Lower lobe of right lung (tissue), 2 donors: ENCODE measurements around the gene PRKCG. TPM values are rescaled to one million over a fixed set of nuclear protein-coding genes. Genes with fewer than 3 reads are reported as not detected.
"Not testable (repeated sequence)": the region's sequence is repeated elsewhere in the genome, so short reads cannot be mapped to it uniquely, and the experiment has no call there.

Source experiments
- ATAC-seq, 2 donors: fragments of 200-7000 bp; cut with Tn5 transposase; one replicate each; pipeline ENCODE4 v1.9.1; 2020 to 2022; ENCODE audit warnings: mild to moderate bottlenecking in 2 of 2, moderate library complexity in 2 of 2
- DNase-seq: peaks from one replicate; pipeline ENCODE4 v3.0.0-alpha.2; 2020
- H3K27ac ChIP-seq: fragments of 200-600 bp; one replicate; pipeline ENCODE4 v1.8.0; 2022
- H3K27me3 ChIP-seq: fragments of 200-600 bp; one replicate; pipeline ENCODE4 v1.8.0; 2022; ENCODE audit warnings: low read depth
- H3K36me3 ChIP-seq: fragments of 200-600 bp; one replicate; pipeline ENCODE4 v1.8.0; 2022; ENCODE audit warnings: mild to moderate bottlenecking
- H3K4me1 ChIP-seq: fragments of 200-600 bp; one replicate; pipeline ENCODE4 v1.8.0; 2022
- H3K4me3 ChIP-seq: fragments of 200-600 bp; one replicate; pipeline ENCODE4 v1.8.0; 2022; ENCODE audit warnings: mild to moderate bottlenecking
- H3K9me3 ChIP-seq: fragments of 200-600 bp; one replicate; pipeline ENCODE4 v1.8.0; 2022
- intact Hi-C: fragments of 100-400 bp; cut with DNase I; formaldehyde crosslinking; loops from one replicate; pipeline ENCODE4 v1.11.0; 2022
- total RNA-seq: library from RNA; stranded (reverse); fragmentation: NEBNext Ultra II Directional; extraction: Animal tissue kit (Norgen Biotek cat#: 25700); gene quantifications from one replicate; pipeline ENCODE4 v1.2.1, GENCODE V29; 2021
- TF ChIP-seq, protein P1 (sequence below): fragments of 200-600 bp; IDR thresholded peaks from one replicate; pipeline ENCODE4 v1.8.0; 2022; ENCODE audit warnings: antibody characterized with exemption, mild to moderate bottlenecking
- donor health status: DM: no; HTN: yes; CAD: no; lungs with severe emphysema.

Gene PRKCG
- total RNA-seq, 1 donor from 2014 or later, result not detected

- Histone ChIP-seq H3K36me3 (no peaks in the 10 kb centered on the region), H3K4me1 (no peaks in the 10 kb centered on the region), H3K4me3 (no peak overlapping the region), H3K9me3 (no peaks in the 10 kb centered on the region), H3K27ac (no peak overlapping the region), H3K27me3 (peaks cover 43% of the 10 kb centered on the region)
- intact Hi-C loops, result no loop called here
- no peak for ATAC-seq
- DNase-seq, result no peak
- TF ChIP-seq, protein P1, sequence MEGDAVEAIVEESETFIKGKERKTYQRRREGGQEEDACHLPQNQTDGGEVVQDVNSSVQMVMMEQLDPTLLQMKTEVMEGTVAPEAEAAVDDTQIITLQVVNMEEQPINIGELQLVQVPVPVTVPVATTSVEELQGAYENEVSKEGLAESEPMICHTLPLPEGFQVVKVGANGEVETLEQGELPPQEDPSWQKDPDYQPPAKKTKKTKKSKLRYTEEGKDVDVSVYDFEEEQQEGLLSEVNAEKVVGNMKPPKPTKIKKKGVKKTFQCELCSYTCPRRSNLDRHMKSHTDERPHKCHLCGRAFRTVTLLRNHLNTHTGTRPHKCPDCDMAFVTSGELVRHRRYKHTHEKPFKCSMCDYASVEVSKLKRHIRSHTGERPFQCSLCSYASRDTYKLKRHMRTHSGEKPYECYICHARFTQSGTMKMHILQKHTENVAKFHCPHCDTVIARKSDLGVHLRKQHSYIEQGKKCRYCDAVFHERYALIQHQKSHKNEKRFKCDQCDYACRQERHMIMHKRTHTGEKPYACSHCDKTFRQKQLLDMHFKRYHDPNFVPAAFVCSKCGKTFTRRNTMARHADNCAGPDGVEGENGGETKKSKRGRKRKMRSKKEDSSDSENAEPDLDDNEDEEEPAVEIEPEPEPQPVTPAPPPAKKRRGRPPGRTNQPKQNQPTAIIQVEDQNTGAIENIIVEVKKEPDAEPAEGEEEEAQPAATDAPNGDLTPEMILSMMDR, result no peak
These were observed 65.6 kb downstream of the PRKCG start for GRCh38 chr19:53947624-53948023.

- H3K36me3 ChIP-seq, H3K9me3 ChIP-seq, H3K4me1 ChIP-seq, H3K27ac ChIP-seq, intact Hi-C loops, DNase-seq, H3K4me3 ChIP-seq, ATAC-seq: not testable (repeated sequence)
- peaks cover 42% of the 10 kb centered on the region for H3K27me3 ChIP-seq
These were observed 66.6 kb downstream of the PRKCG start for GRCh38 chr19:53948611-53949010.

DNA sequence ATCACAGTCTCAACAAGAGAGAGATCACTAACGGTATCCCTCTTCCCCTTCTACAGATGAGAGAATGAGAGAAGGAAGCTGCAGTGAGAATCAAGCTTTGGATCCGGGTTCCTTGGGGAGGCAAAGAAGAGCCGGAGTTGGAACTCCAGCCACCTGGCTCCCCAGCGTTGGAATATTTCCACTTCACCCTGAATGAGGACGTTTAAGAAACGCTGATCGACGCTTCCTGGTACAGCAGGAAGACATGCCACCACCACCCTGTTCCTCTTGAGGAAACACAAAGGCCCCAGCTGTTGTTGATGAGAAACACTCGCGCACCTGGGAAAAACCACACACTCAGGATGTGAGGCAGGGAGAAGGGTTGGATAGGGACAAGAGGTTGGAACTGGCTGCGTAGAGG is 69.4 kb downstream of the PRKCG start:
- H3K9me3 ChIP-seq, result no peaks in the 10 kb centered on the region
- H3K36me3 ChIP-seq, result no peaks in the 10 kb centered on the region
- peaks cover 36% of the 10 kb centered on the region for H3K27me3 ChIP-seq
- no peak for ATAC-seq
- H3K4me1 ChIP-seq, result no peaks in the 10 kb centered on the region
- DNase-seq, result no peak
- no peak overlapping the region for H3K27ac ChIP-seq
- H3K4me3 ChIP-seq, result no peak overlapping the region
- TF ChIP-seq, protein P1, result no peak
- intact Hi-C loops, result no loop called here

- H3K4me1 ChIP-seq, result no peaks in the 10 kb centered on the region
- TF ChIP-seq, protein P1, result no peak
- peaks cover 36% of the 10 kb centered on the region for H3K27me3 ChIP-seq
- no peaks in the 10 kb centered on the region for H3K9me3 ChIP-seq
- intact Hi-C loops, result no loop called here
- no peak overlapping the region for H3K4me3 ChIP-seq
- H3K27ac ChIP-seq, result no peak overlapping the region
- ATAC-seq, result no peak
- no peak for DNase-seq
- no peaks in the 10 kb centered on the region for H3K36me3 ChIP-seq
These were observed 70.0 kb downstream of the PRKCG start for GRCh38 chr19:53951947-53952346.

DNA sequence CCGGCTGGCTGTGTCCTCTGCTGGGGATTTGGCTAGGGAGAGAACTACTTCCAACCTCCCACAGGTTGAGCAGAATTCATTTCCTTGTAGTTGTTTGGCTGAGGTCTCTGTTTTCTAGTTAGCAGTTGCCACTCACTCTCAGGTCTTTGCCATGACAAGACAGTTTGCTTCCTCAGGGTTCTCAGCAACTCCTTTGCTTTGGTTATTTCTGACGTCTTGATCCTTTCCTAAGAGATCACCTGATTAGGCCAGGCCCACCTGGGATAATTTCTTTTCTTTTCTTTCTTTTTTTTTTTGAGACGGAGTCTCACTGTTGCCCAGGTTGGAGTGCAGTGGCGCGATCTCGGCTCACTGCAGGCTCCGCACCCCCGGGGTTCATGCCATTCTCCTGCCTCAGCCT is 71.4 kb downstream of the PRKCG start:
- Histone ChIP-seq H3K27me3 (peaks cover 48% of the 10 kb centered on the region), H3K36me3 (no peaks in the 10 kb centered on the region), H3K4me1 (no peaks in the 10 kb centered on the region), H3K9me3 (no peaks in the 10 kb centered on the region), H3K27ac (no peak overlapping the region), H3K4me3 (no peak overlapping the region)
- TF ChIP-seq, protein P1, result no peak
- ATAC-seq (no peak), DNase-seq (no peak)
- intact Hi-C loops, result no loop called here

Other genes starting within 250 kb of the PRKCG start
- 6.8 TPM for gene NLRP12, start 57.9 kb upstream of the PRKCG start, total RNA-seq
- 126 TPM for gene MYADM, start 14.3 kb upstream of the PRKCG start, total RNA-seq
- not detected for gene CACNG7, start 27.1 kb downstream of the PRKCG start, total RNA-seq
- gene CACNG8, start 80.7 kb downstream of the PRKCG start, total RNA-seq, result 0.21 TPM
- 2.2 TPM for gene CACNG6, start 109.4 kb downstream of the PRKCG start, total RNA-seq
- gene VSTM1, start 181.7 kb downstream of the PRKCG start, total RNA-seq, result 1.7 TPM
- not detected for gene TARM1, start 199.2 kb downstream of the PRKCG start, total RNA-seq
- 77.8 TPM for gene OSCAR, start 218.6 kb downstream of the PRKCG start, total RNA-seq
- gene NDUFA3, start 220.7 kb downstream of the PRKCG start, total RNA-seq, result 119 TPM
- 22.1 TPM for gene TFPT, start 233.5 kb downstream of the PRKCG start, total RNA-seq
- gene PRPF31, start 233.6 kb downstream of the PRKCG start, total RNA-seq, result 43.5 TPM